Parathyroid adenoma (tissue), 2 donors: ENCODE data around the gene POTEI.
"Not testable (repeated sequence)": the region's sequence is repeated elsewhere in the genome, so short reads cannot be mapped to it uniquely, and the experiment has no call there.

ENCODE experiments used
- H2AFZ ChIP-seq: fragments of 300-600 bp; sonication (generic); one replicate; pipeline ENCODE4 v1.7.0; 2017; ENCODE audit warnings: antibody characterized with exemption, mild to moderate bottlenecking
- H3K27ac ChIP-seq: fragments of 300-600 bp; sonication (generic); one replicate; pipeline ENCODE4 v1.7.0; 2017
- H3K27me3 ChIP-seq: fragments of 300-600 bp; sonication (generic); one replicate; pipeline ENCODE4 v1.7.0; 2017; ENCODE audit warnings: low read length; ENCODE audit not compliant: control insufficient read depth, insufficient read depth
- H3K36me3 ChIP-seq: fragments of 300-600 bp; sonication (generic); one replicate; pipeline ENCODE4 v1.7.0; 2017; ENCODE audit warnings: low read length; ENCODE audit not compliant: control insufficient read depth, insufficient read depth
- H3K4me1 ChIP-seq: fragments of 300-600 bp; sonication (generic); one replicate; pipeline ENCODE4 v1.7.0; 2017; ENCODE audit warnings: control low read depth
- H3K4me2 ChIP-seq: fragments of 300-600 bp; sonication (generic); one replicate; pipeline ENCODE4 v1.7.0; 2017; ENCODE audit warnings: low read length
- H3K4me3 ChIP-seq: fragments of 300-600 bp; sonication (generic); one replicate; pipeline ENCODE4 v1.7.0; 2017; ENCODE audit warnings: low read depth, low read length
- H3K79me2 ChIP-seq: fragments of 300-600 bp; sonication (generic); one replicate; pipeline ENCODE4 v1.7.0; 2017; ENCODE audit warnings: control low read depth
- H3K9ac ChIP-seq: fragments of 300-600 bp; sonication (generic); one replicate; pipeline ENCODE4 v1.7.0; 2017; ENCODE audit warnings: mild to moderate bottlenecking
- H3K9me3 ChIP-seq: fragments of 300-600 bp; sonication (generic); one replicate; pipeline ENCODE4 v1.7.0; 2017; ENCODE audit warnings: low read length; ENCODE audit not compliant: control insufficient read depth
- donor health status: primary hyperparathyroidism.

Gene POTEI

DNA sequence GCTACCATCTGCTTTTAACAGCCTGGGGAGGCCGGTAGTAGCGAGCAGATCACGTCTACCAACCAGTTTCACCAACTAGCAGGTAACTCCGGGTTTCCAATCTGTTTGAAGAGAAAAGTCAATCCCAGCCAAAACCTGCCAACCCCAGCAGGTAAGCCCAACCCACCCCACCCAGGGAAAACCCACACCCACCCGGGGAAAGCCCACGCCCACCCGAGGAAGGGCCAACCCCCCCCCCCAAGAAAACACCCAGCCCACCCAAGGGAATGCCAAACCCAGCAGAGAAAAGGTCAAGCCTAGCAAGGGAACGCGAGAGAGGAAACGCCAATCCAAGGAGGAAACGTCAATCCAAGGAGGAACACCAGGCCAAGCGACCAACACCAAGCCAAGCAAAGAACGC, at the start of gene POTEI:
TSS of gene POTEI (minus strand) at position 101 of the 400 bp plus-strand sequence. CDS start at position 8, 93 bp downstream.
- not testable (repeated sequence) for H2AFZ ChIP-seq, H3K9me3 ChIP-seq, H3K4me1 ChIP-seq, H3K9ac ChIP-seq, H3K36me3 ChIP-seq, H3K27ac ChIP-seq, H3K79me2 ChIP-seq, H3K4me3 ChIP-seq, H3K4me2 ChIP-seq, H3K27me3 ChIP-seq

DNA sequence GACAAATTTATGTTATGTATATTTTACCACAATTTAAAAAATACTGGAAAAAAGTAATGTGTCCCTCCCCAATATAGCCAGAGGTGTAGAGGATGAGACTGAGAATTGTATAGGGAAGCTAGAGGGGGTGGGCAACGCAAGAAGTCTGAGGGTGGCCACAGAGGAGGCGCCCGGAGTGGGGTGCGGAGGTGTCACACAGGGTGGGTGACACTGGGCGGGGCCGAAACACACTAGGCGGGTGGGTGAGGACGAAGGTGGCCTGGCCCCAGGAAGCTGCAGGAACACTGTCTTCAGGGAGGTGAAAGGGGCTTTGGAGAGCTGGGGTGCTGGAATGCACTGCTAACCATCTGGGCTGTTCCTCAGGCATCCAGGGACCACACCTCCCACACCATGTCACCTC, 47.3 kb upstream of the POTEI start:
- not testable (repeated sequence) for H3K4me1 ChIP-seq, H3K4me3 ChIP-seq, H3K9me3 ChIP-seq, H2AFZ ChIP-seq, H3K4me2 ChIP-seq, H3K36me3 ChIP-seq, H3K79me2 ChIP-seq, H3K27ac ChIP-seq, H3K27me3 ChIP-seq, H3K9ac ChIP-seq

DNA sequence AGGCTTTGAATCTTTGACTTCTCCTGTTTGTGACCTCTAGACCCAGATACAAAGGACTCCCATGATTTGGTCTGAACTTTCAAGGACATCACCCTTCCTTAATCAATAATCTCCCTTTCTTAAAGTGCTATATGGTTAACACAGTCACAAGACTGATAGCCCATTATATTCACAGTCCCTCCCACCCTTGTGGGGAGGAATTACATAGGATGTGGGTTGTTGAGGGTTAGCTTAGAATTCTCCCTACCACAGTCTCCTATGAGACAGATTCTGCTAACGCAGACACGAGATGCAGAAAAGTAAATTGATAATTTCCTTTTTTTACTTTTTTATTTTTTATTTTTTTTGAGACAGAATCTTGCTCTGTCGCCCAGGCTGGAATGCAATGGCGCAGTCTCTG, 45.0 kb upstream of the POTEI start:
- H3K27me3 ChIP-seq, H3K4me1 ChIP-seq, H3K79me2 ChIP-seq, H3K4me3 ChIP-seq, H3K9me3 ChIP-seq, H3K9ac ChIP-seq, H3K27ac ChIP-seq, H3K36me3 ChIP-seq, H3K4me2 ChIP-seq, H2AFZ ChIP-seq: not testable (repeated sequence)

DNA sequence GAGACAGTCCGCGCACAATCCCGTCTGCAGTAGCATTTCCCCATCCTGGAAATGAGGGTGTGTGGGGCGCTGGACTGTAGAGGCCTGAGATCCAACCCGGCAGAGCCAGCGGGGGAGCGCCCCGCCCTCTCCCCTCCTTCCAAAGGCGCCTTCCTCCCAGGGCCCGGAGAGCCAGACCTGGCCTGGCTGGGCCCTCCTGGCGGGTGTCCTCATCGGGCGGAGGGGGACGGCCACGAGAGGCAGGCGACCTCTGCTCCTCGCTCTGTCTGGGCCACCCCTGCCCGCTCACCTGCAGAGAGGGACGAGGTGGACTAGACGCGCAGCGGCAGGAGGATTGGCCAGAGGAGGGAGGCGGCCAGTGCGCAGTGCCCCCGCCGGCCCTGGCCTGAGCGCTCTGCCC, 40.3 kb upstream of the POTEI start:
- H3K27ac ChIP-seq, result not testable (repeated sequence)

DNA sequence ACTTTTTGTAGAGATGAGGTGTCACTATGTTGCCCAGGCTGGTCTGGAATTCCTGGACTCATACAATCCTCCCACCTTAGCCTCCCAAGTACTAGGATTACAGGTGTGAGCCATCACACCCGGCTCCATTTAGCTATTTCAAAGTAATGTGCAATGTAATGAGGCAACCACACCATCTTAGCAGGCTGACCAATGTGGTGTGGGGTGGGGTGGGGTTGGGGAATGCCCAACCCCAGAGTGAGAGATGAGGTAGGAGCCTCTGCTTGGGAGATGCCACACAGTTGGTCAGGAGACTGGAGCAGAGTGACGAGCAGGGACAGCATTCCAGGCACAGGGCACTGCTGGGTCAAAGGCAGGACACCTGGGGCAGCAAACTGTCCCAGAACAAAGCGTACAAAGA, 39.3 kb upstream of the POTEI start:
- H3K36me3 ChIP-seq, H2AFZ ChIP-seq, H3K4me1 ChIP-seq, H3K4me2 ChIP-seq, H3K79me2 ChIP-seq, H3K27ac ChIP-seq, H3K4me3 ChIP-seq, H3K9me3 ChIP-seq, H3K27me3 ChIP-seq, H3K9ac ChIP-seq: not testable (repeated sequence)

More for the DNA sequence above, 40.3 kb upstream of the POTEI start:
- H3K36me3 ChIP-seq, H3K9me3 ChIP-seq, H3K79me2 ChIP-seq, H3K4me1 ChIP-seq, H3K27me3 ChIP-seq, H2AFZ ChIP-seq, H3K4me3 ChIP-seq, H3K9ac ChIP-seq, H3K4me2 ChIP-seq: not testable (repeated sequence)

DNA sequence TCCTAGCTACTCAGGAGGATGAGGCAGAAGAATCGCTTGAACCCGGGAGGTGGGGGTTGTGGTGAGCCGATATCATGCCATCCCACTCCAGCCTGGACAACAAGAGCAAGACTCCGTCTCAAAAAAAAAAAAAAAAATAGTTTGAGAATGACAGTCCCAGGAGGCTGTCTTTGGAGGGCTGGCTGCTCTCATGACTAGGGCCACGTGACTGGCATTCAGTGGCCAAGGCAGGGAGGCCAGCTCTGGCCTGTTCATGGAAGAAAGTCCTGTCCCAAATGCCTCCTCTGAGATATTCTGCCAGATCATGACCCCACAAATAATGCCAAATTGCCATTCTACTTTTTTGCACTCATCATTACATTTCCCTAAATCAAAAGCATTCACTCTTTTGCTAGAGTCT, 35.9 kb upstream of the POTEI start:
- H3K4me2 ChIP-seq, H3K27ac ChIP-seq, H3K9ac ChIP-seq, H2AFZ ChIP-seq, H3K4me3 ChIP-seq, H3K79me2 ChIP-seq, H3K4me1 ChIP-seq, H3K27me3 ChIP-seq, H3K9me3 ChIP-seq, H3K36me3 ChIP-seq: not testable (repeated sequence)

DNA sequence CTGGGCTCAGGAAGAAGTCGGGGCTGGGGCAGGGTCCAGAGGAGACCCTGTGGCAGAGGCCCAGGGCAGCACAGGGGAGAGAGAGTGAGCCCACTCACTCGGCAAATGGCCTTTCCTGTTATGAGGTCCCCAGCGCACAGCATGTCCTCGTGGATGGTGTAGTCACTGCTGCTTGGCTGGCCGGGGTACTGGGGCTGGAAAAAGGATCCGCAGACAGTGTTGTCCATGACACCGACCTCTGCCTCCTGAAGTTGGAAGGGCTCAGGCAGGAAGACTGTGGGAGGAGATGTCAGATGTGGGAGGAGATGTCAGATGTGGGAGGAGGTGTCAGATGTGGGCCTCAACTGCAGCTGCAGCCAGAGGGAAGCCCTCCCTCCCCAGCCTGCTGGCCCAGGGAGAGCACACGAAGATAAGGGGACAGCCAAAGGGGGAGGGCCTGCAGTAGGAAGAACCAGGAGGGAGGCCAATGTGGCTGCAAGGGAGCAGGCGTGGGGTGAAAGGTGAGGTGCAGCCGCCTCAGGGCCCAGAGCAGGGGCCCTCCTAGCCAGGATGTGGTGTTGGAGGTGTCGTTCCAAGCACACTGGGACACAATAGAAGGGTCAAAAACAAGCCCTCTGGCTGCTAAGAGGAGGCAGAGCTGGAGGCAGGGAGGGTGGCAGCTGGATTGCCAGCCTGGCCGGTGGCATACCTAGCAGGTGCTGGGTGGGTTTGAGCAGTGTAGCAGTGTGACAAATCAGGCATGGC, 34.8 kb upstream of the POTEI start:
- not testable (repeated sequence) for H2AFZ ChIP-seq, H3K4me2 ChIP-seq, H3K9ac ChIP-seq, H3K4me1 ChIP-seq, H3K9me3 ChIP-seq, H3K27ac ChIP-seq, H3K4me3 ChIP-seq, H3K27me3 ChIP-seq, H3K36me3 ChIP-seq, H3K79me2 ChIP-seq

DNA sequence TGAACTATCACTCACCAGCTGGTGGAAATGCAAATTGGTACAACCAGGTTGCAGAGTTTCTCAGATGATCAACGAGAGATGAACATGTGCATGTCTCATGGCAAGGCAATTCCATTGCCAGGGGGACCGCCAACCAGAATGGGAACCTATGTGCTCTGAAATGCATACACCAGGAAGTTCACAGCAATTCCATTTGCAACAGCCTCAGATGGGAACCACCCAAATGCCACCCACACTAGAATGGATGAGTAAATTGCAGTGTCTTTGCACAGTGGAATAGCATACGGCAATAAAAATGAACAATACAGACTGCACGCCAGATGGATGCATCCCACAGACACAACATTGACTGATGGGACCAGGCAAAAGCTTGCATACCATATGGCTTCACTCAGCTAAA, 33.7 kb upstream of the POTEI start:
- H3K4me2 ChIP-seq, H3K9ac ChIP-seq, H3K36me3 ChIP-seq, H3K9me3 ChIP-seq, H2AFZ ChIP-seq, H3K79me2 ChIP-seq, H3K4me3 ChIP-seq, H3K27me3 ChIP-seq, H3K27ac ChIP-seq, H3K4me1 ChIP-seq: not testable (repeated sequence)

DNA sequence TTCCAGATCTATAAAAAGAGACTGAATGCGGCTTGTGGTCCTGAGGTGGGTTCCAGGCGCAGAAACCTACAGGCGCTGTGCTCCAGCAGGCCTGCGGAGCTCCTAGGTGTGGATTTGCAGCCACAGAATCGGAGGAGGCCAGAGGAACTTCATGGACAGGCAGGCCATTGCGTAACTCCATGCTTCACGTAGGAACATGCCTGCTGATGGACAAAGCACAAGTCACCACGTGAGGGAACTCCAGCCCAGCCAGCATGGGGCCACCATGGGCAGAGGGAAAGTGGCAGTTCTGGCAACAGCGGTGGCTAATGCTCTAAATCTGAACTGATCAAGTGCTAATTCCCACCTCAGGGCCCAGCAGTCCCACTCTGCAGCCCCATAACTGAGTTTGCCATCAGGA, 29.1 kb upstream of the POTEI start:
- H3K4me1 ChIP-seq, H3K36me3 ChIP-seq, H3K79me2 ChIP-seq, H3K9ac ChIP-seq, H3K27me3 ChIP-seq, H3K4me3 ChIP-seq, H2AFZ ChIP-seq, H3K27ac ChIP-seq, H3K4me2 ChIP-seq, H3K9me3 ChIP-seq: not testable (repeated sequence)

DNA sequence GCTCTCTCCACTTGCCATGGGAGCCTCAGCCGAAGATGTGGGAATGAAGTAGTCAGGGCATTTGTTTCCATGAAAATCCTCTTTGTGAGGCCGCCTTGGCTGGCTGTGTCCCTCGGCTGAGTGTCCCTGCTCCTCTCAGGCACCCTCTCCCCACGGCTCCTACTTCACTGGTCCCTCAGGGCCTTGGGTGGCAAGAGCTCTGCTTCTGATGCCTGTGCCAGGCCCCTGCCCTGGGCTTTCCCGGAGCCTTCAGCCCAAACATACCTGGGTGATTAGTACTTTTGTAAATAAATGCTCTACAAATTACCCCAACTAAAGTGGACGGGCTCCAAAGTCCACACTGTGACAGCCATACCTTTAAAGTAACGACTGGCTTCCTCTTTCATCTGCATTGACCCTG, 27.5 kb upstream of the POTEI start:
- H3K9me3 ChIP-seq, H3K4me3 ChIP-seq, H3K27ac ChIP-seq, H3K79me2 ChIP-seq, H2AFZ ChIP-seq, H3K4me1 ChIP-seq, H3K36me3 ChIP-seq, H3K27me3 ChIP-seq, H3K9ac ChIP-seq, H3K4me2 ChIP-seq: not testable (repeated sequence)

DNA sequence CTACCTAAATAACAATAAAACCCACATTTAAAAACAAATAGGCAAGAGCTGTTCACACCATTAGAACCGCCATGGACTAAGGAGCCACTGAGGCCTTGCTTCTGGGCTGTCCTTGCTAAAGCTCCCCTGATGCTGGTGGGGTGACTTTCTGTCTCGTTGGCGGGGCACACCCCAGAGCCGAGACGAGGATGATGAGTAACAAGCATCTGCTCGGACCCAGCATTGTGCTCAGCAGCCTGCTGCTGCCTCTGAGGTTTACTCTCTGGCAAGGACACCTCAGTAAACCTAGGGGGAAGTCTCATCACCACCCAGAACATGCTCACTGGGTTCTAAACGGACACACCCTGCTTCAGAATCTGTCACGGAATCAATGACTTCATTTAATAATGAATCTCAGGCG, 22.5 kb upstream of the POTEI start:
- not testable (repeated sequence) for H3K36me3 ChIP-seq, H2AFZ ChIP-seq, H3K27ac ChIP-seq, H3K27me3 ChIP-seq, H3K4me1 ChIP-seq, H3K9me3 ChIP-seq, H3K4me2 ChIP-seq, H3K79me2 ChIP-seq, H3K4me3 ChIP-seq, H3K9ac ChIP-seq
